ENCODE results near the gene CTBP1.

CTBP1 gene

GRCh38 chr4:1249731-1250526 lies 999 bp upstream of the CTBP1 start:
- H3K27ac ChIP-seq (ENCODE audit: low read length): peak overlapping the region; percentile 83
- peaks cover 38% of the 10 kb centered on the region for H3K36me3 ChIP-seq (replicated peaks; ENCODE audit: low read depth, low read length)
- H3K4me1 ChIP-seq (ENCODE audit: low read length): peaks cover 20% of the 10 kb centered on the region
- H2AFZ ChIP-seq (ENCODE audit: low read depth, low read length): peak overlapping the region; percentile 42
- H3K9ac ChIP-seq (ENCODE audit: low read length): peak overlapping the region; percentile 93
- TF ChIP-seq, protein P1, sequence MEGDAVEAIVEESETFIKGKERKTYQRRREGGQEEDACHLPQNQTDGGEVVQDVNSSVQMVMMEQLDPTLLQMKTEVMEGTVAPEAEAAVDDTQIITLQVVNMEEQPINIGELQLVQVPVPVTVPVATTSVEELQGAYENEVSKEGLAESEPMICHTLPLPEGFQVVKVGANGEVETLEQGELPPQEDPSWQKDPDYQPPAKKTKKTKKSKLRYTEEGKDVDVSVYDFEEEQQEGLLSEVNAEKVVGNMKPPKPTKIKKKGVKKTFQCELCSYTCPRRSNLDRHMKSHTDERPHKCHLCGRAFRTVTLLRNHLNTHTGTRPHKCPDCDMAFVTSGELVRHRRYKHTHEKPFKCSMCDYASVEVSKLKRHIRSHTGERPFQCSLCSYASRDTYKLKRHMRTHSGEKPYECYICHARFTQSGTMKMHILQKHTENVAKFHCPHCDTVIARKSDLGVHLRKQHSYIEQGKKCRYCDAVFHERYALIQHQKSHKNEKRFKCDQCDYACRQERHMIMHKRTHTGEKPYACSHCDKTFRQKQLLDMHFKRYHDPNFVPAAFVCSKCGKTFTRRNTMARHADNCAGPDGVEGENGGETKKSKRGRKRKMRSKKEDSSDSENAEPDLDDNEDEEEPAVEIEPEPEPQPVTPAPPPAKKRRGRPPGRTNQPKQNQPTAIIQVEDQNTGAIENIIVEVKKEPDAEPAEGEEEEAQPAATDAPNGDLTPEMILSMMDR (IDR thresholded peaks at IDR 0.05; ENCODE audit: low read depth, low read length): no peak
- TF ChIP-seq EZH2phosphoT487 (IDR thresholded peaks at IDR 0.05; ENCODE audit: low read depth): no peak
- peak overlapping the region; percentile 85 for H3K4me2 ChIP-seq (ENCODE audit: low read length)
- H4K20me1 ChIP-seq (ENCODE audit: insufficient read depth, low read length): peaks cover 24% of the 10 kb centered on the region
- H3K79me2 ChIP-seq (ENCODE audit: low read length): peaks cover 53% of the 10 kb centered on the region
- peaks cover 21% of the 10 kb centered on the region; the same call in 1 of the 2 replicates for H3K9me3 ChIP-seq (ENCODE audit: insufficient read depth, low read length)
- peak overlapping the region; percentile 86 for H3K4me3 ChIP-seq (ENCODE audit: low read length)
- H3K27me3 ChIP-seq (ENCODE audit: low read depth, low read length): no peaks in the 10 kb centered on the region

DNA sequence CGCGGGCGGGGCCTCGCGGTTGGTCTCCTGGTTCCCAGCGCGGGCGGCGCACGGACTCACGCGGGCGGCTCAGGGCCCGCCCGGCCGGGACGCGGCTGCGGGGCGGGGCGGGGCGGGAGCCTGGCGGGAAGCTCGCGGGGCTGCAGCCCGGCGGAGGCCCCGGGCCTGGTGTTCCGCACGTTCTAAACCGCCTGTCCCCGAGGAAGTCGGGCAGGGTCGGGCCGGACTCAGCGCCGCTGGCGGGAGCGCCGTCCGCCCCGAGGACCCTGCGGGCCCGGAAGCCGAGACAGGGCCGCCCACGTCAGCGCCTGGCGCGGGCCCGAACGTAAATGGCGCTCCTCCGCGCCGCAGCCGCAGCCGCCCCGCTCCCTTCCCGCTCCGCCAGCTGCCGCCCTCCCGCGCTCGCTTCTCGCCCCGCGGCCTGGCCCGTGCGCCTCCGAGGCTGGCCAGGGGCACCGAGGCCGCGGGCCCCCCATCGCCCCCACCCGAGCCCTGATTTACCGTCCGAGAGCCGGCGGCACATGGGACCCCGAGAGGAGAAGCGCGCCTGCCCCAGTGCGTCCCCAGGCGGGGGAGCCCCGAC lies 309 bp upstream of the CTBP1 start:
- H3K79me2 ChIP-seq (ENCODE audit: low read length): peaks cover 60% of the 10 kb centered on the region
- peak overlapping the region; percentile 86 for H3K4me3 ChIP-seq (ENCODE audit: low read length)
- no peak for TF ChIP-seq EZH2phosphoT487 (IDR thresholded peaks at IDR 0.05; ENCODE audit: low read depth)
- peaks cover 38% of the 10 kb centered on the region for H3K36me3 ChIP-seq (replicated peaks; ENCODE audit: low read depth, low read length)
- H4K20me1 ChIP-seq (ENCODE audit: insufficient read depth, low read length): peaks cover 31% of the 10 kb centered on the region
- H3K27me3 ChIP-seq (ENCODE audit: low read depth, low read length): no peaks in the 10 kb centered on the region
- H3K9ac ChIP-seq (ENCODE audit: low read length): peak overlapping the region; percentile 93
- H2AFZ ChIP-seq (ENCODE audit: low read depth, low read length): peak overlapping the region; percentile 42
- H3K4me1 ChIP-seq (ENCODE audit: low read length): peaks cover 20% of the 10 kb centered on the region
- H3K9me3 ChIP-seq (ENCODE audit: insufficient read depth, low read length): peaks cover 19% of the 10 kb centered on the region; the same call in 1 of the 2 replicates
- H3K4me2 ChIP-seq (ENCODE audit: low read length): peak overlapping the region; percentile 85
- peak overlapping the region; percentile 83 for H3K27ac ChIP-seq (ENCODE audit: low read length)

- H3K4me1 ChIP-seq (ENCODE audit: low read length): peaks cover 20% of the 10 kb centered on the region
- H3K4me3 ChIP-seq (ENCODE audit: low read length): peak overlapping the region; percentile 99
- no peak for TF ChIP-seq EZH2phosphoT487 (IDR thresholded peaks at IDR 0.05; ENCODE audit: low read depth)
- TF ChIP-seq, protein P1 (IDR thresholded peaks at IDR 0.05; ENCODE audit: low read depth, low read length): no peak
- H4K20me1 ChIP-seq (ENCODE audit: insufficient read depth, low read length): peaks cover 45% of the 10 kb centered on the region
- peak overlapping the region; percentile 82 for H3K4me2 ChIP-seq (ENCODE audit: low read length)
- H3K9ac ChIP-seq (ENCODE audit: low read length): peak overlapping the region; percentile 100
- H3K27me3 ChIP-seq (ENCODE audit: low read depth, low read length): no peaks in the 10 kb centered on the region
- peaks cover 16% of the 10 kb centered on the region; the same call in 1 of the 2 replicates for H3K9me3 ChIP-seq (ENCODE audit: insufficient read depth, low read length)
- peak overlapping the region; percentile 86 for H3K27ac ChIP-seq (ENCODE audit: low read length)
- no peak overlapping the region for H2AFZ ChIP-seq (ENCODE audit: low read depth, low read length)
- H3K79me2 ChIP-seq (ENCODE audit: low read length): peaks cover 74% of the 10 kb centered on the region
- peaks cover 27% of the 10 kb centered on the region for H3K36me3 ChIP-seq (replicated peaks; ENCODE audit: low read depth, low read length)
These were observed 1.1 kb downstream of the CTBP1 start for GRCh38 chr4:1247864-1248244.

DNA sequence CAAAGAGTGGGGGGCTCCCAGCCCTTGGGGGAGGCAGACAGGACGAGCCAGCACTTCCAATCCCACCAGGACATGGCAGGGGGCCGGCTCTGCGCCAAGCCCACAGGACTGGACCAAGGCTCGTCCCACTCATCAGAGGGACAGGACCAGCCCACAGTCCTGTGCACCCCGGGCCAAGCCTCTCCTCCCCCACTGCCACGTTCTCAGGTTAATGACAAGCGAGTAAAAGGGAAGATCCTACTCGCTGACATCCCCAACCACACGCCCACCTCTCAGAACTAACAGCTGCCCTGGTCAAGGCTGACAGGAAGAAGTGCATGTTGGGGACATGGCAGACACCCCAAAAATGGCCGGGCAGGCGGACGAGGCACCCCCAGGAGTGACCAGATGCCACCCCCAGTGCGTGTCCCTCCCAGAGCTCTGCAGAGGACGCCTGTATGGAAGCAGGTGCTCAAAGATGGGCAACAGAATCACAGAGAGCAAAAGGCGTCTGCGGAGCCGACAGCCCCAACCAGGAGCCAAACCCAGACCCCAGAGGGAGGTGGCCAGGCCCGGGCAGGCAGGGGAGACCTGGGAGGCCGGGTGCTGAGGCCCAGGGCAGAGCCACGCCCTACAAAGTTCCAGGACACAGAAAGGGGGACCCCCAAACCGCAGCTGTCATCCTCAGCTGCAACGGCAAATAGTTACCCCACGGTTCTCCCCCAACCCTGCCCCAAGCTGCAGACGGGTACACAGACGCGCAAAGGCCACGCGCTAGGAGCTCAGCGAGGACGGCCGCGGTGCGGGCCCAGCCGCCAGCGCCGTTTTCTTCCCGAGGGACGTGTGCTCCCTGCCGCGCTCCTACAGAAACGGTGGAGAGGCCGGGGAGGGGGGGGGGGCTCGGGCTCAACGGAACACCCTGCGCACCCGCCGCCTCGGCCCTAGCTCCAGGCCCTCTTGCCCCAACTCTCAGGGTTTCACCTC lies 1.7 kb downstream of the CTBP1 start:
- Histone ChIP-seq H2AFZ (ENCODE audit: low read depth, low read length) (no peak overlapping the region), H3K36me3 (replicated peaks; ENCODE audit: low read depth, low read length) (peaks cover 23% of the 10 kb centered on the region), H3K27me3 (ENCODE audit: low read depth, low read length) (no peaks in the 10 kb centered on the region), H3K4me3 (ENCODE audit: low read length) (peak overlapping the region; percentile 99), H3K9ac (ENCODE audit: low read length) (peak overlapping the region; percentile 100), H3K79me2 (ENCODE audit: low read length) (peaks cover 81% of the 10 kb centered on the region), H3K4me2 (ENCODE audit: low read length) (peak overlapping the region; percentile 82), H3K27ac (ENCODE audit: low read length) (peak overlapping the region; percentile 86), H3K4me1 (ENCODE audit: low read length) (peaks cover 20% of the 10 kb centered on the region), H4K20me1 (ENCODE audit: insufficient read depth, low read length) (peaks cover 52% of the 10 kb centered on the region), H3K9me3 (ENCODE audit: insufficient read depth, low read length) (peaks cover 11% of the 10 kb centered on the region; the same call in 1 of the 2 replicates)
- TF ChIP-seq, protein P1 (IDR thresholded peaks at IDR 0.05; ENCODE audit: low read depth, low read length): no peak
- TF ChIP-seq EZH2phosphoT487 (IDR thresholded peaks at IDR 0.05; ENCODE audit: low read depth): no peak
